Stimulated activated CD8-positive, alpha-beta memory T cell treated with anti-CD3 and anti-CD28 coated beads, Interleukin-2, amount 100 ng/mL, for 1 hour (primary cell): ENCODE results near the gene ADRM1.

ENCODE experiments used
- DNase-seq, 2 donors: peaks; one replicate each; pipeline ENCODE4 v3.0.0-alpha.2; 2020; ENCODE audit warnings: low read depth in 2 of 2

Gene ADRM1

GRCh38 chr20:62280303-62280702, 22.5 kb upstream of the ADRM1 start:
- no peak for DNase-seq

- DNase-seq, result no peak
Measured at GRCh38 chr20:62281161-62281933, 21.4 kb upstream of the ADRM1 start.

- no peak for DNase-seq
Measured at GRCh38 chr20:62282103-62282502, 20.7 kb upstream of the ADRM1 start.

- DNase-seq, result no peak
Measured at GRCh38 chr20:62282877-62283503, 19.8 kb upstream of the ADRM1 start.

- no peak for DNase-seq
Measured at GRCh38 chr20:62284448-62284847, 18.3 kb upstream of the ADRM1 start.

- DNase-seq, result no peak
Measured at GRCh38 chr20:62285151-62285550, 17.6 kb upstream of the ADRM1 start.

- no peak for DNase-seq
Measured at GRCh38 chr20:62285722-62286121, 17.1 kb upstream of the ADRM1 start.

GRCh38 chr20:62286493-62287064, 16.2 kb upstream of the ADRM1 start:
- DNase-seq, result no peak

- no peak for DNase-seq
Measured at GRCh38 chr20:62287129-62287528, 15.7 kb upstream of the ADRM1 start.

- DNase-seq, result no peak
Measured at GRCh38 chr20:62287759-62288534, 14.8 kb upstream of the ADRM1 start.

- DNase-seq, result no peak
Measured at GRCh38 chr20:62288535-62289105, 14.2 kb upstream of the ADRM1 start.

GRCh38 chr20:62289131-62289530, 13.7 kb upstream of the ADRM1 start:
- no peak for DNase-seq

- no peak for DNase-seq
Measured at GRCh38 chr20:62289898-62290297, 12.9 kb upstream of the ADRM1 start.

GRCh38 chr20:62291251-62292066, 11.3 kb upstream of the ADRM1 start:
- no peak for DNase-seq

GRCh38 chr20:62292108-62292507, 10.7 kb upstream of the ADRM1 start:
- DNase-seq, result no peak

GRCh38 chr20:62293111-62293784, 9.5 kb upstream of the ADRM1 start:
- no peak for DNase-seq

- DNase-seq, result no peak
Measured at GRCh38 chr20:62293946-62294345, 8.9 kb upstream of the ADRM1 start.

GRCh38 chr20:62294516-62294915, 8.3 kb upstream of the ADRM1 start:
- DNase-seq, result no peak

GRCh38 chr20:62296724-62297448, 5.9 kb upstream of the ADRM1 start:
- no peak for DNase-seq
